GM13976 (cell line): ENCODE results near the gene OLA1.

ENCODE experiments used
- DNase-seq: peaks from one replicate; pipeline ENCODE4 v3.0.0; 2012; ENCODE audit warnings: low spot score
- CTCF ChIP-seq: IDR thresholded peaks from 2 replicates; pipeline ENCODE4 v1.5.1; 2012; ENCODE audit warnings: borderline replicate concordance, mild to moderate bottlenecking; ENCODE audit not compliant: insufficient read depth; ENCODE audit errors: extremely low read depth, missing control alignments, control extremely low read depth
- in situ Hi-C: fragments of 300-500 bp; cut with MboI; formaldehyde crosslinking; loops from one replicate; pipeline ENCODE4 v1.12.0; 2022; ENCODE audit warnings: low sequenced_read_pairs, mixed read lengths, inconsistent platforms; ENCODE audit not compliant: unreplicated experiment

OLA1 gene

GRCh38 chr2:174026122-174026845 is 222.0 kb downstream of the OLA1 start:
- in situ Hi-C loops: loop anchor here (25.0 kb wide), 1 partner anchor 614 kb away; no protein-coding TSS in a partner anchor
- no peak for TF ChIP-seq CTCF
- no peak for DNase-seq

GRCh38 chr2:174025271-174026121 is 222.8 kb downstream of the OLA1 start:
- no peak for TF ChIP-seq CTCF
- DNase-seq: no peak
- in situ Hi-C loops: loop anchor here (25.0 kb wide), 1 partner anchor 613 kb away; no protein-coding TSS in a partner anchor

GRCh38 chr2:174024524-174025270 is 223.6 kb downstream of the OLA1 start:
- DNase-seq: no peak
- no peak for TF ChIP-seq CTCF
- in situ Hi-C loops: loop anchor here (25.0 kb wide), 1 partner anchor 612 kb away; no protein-coding TSS in a partner anchor

- no peak for TF ChIP-seq CTCF
- peak; percentile 39 for DNase-seq
- in situ Hi-C loops: no loop called here
Measured at GRCh38 chr2:174023591-174024523, 224.5 kb downstream of the OLA1 start.
